Ectodermal cell (in vitro differentiated cells): ENCODE results near the gene RAI1.

Experiments used
- H3K27ac ChIP-seq: 2 replicates; pipeline ENCODE4 v1.7.0; 2013; ENCODE audit warnings: mild to moderate bottlenecking, low read depth, low read length; ENCODE audit not compliant: insufficient read depth, poor library complexity, severe bottlenecking
- H3K27me3 ChIP-seq: 2 replicates; pipeline ENCODE4 v1.7.0; 2013; ENCODE audit warnings: mild to moderate bottlenecking, low read length; ENCODE audit not compliant: insufficient read depth, control insufficient read depth, poor library complexity, severe bottlenecking
- H3K36me3 ChIP-seq: one replicate; pipeline ENCODE4 v1.7.0; 2013; ENCODE audit warnings: low read length; ENCODE audit not compliant: control insufficient read depth, insufficient read depth
- H3K4me1 ChIP-seq: one replicate; pipeline ENCODE4 v1.7.0; 2013; ENCODE audit warnings: low read length; ENCODE audit not compliant: control insufficient read depth, insufficient read depth
- H3K4me3 ChIP-seq: 2 replicates; pipeline ENCODE4 v1.7.0; 2013; ENCODE audit warnings: low read depth, low read length, control low read depth; ENCODE audit not compliant: insufficient read depth
- H3K9me3 ChIP-seq: 2 replicates; pipeline ENCODE4 v1.7.0; 2013; ENCODE audit warnings: mild to moderate bottlenecking, low read length, moderate library complexity; ENCODE audit not compliant: control insufficient read depth
- WGBS, 2 experiments: methylation state at CpG; one replicate each; pipeline ENCODE4 v1.1.7; 2013; ENCODE audit warnings: missing lambda C conversion rate in 2 of 2; 5-methylcytosine and 5-hydroxymethylcytosine counted together

The RAI1 gene

DNA sequence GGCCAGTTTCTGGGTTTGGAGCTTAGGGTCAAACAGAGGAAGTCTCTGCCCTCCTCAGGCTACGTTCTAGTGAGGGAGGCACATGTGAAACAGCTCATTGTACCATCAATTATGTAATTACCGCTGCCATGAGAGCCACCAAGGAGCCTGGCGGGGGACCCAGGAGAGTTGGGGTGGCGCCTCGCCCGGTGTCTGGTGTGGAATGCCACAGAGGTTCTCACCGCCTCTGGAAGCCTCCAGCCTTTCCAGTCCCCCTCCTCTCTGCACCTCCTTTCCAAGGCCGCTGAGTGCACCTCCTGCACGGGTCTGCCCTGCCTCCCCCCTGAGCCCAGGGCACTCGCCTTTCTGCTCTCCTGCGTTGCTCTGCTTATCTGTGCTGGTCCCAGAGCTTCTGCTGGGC, 104.1 kb downstream of the RAI1 start:
- 75 to 76% methylated on average over 11 of the region's 11 CpGs for WGBS, 2 experiments
- H3K4me1 ChIP-seq, result peaks cover 54% of the 10 kb centered on the region
- H3K4me3 ChIP-seq, result no peak overlapping the region
- no peak overlapping the region for H3K27ac ChIP-seq
- no peaks in the 10 kb centered on the region for H3K36me3 ChIP-seq
- peaks cover 18% of the 10 kb centered on the region for H3K27me3 ChIP-seq
- no peaks in the 10 kb centered on the region for H3K9me3 ChIP-seq

DNA sequence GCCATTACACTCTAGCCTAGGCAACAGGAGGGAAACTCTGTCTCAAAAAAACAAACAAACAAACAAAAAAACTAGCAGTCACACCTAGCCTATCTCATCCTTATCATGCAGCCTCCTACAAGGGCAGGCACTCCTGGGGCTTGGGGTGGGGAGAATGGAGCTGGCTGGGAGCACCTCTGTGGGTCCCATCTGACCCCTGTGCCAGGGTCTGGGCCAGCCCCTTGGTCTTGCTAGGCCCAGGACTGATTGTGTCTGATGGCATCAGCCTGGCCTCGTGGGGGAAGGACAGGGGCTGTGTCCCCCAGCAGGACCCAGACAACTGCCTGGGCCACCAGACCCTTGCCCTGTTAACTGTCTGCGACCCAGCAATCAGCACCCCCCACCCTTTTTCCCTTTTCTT, 105.7 kb downstream of the RAI1 start:
- peaks cover 57% of the 10 kb centered on the region for H3K4me1 ChIP-seq
- H3K9me3 ChIP-seq, result no peaks in the 10 kb centered on the region
- H3K27ac ChIP-seq, result no peak overlapping the region
- peaks cover 12% of the 10 kb centered on the region for H3K27me3 ChIP-seq
- WGBS, 2 experiments, result 63 to 72% methylated on average over 1 to 2 of the region's 2 CpGs
- H3K4me3 ChIP-seq, result no peak overlapping the region
- H3K36me3 ChIP-seq, result no peaks in the 10 kb centered on the region

DNA sequence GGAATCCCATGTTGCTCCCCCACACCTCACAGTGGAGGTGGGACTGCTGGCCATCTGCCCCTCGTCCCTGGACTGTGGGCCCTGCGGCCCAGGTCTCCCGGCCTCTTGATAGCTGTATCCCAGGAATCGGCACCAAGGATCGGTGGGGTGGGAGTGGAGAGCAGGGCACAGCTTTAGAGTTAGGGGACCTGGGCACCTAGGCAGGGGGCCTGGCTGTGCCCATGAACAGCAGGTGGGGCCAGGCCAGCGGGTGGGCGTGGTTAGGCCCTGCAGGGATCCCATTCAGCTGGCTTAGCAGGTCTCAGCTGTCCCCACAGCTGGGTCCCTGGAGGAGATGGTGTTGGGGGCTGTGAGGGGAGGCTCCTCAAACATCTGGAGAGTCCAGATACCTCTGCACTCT, 106.3 kb downstream of the RAI1 start:
- H3K9me3 ChIP-seq, result no peaks in the 10 kb centered on the region
- no peak overlapping the region for H3K4me3 ChIP-seq
- no peaks in the 10 kb centered on the region for H3K36me3 ChIP-seq
- peaks cover 63% of the 10 kb centered on the region for H3K4me1 ChIP-seq
- WGBS, 2 experiments, result 82 to 86% methylated on average over 7 of the region's 7 CpGs
- peaks cover 8% of the 10 kb centered on the region for H3K27me3 ChIP-seq
- no peak overlapping the region for H3K27ac ChIP-seq

- H3K4me3 ChIP-seq, result no peak overlapping the region
Measured at GRCh38 chr17:17788967-17789366, 107.7 kb downstream of the RAI1 start.

GRCh38 chr17:17789410-17789809, 108.2 kb downstream of the RAI1 start:
- WGBS, 2 experiments, result 93% methylated on average over 6 of the region's 6 CpGs
- H3K4me1 ChIP-seq, result peaks cover 62% of the 10 kb centered on the region
- H3K27ac ChIP-seq, result no peak overlapping the region
- H3K36me3 ChIP-seq, result peaks cover 10% of the 10 kb centered on the region
- H3K4me3 ChIP-seq, result no peak overlapping the region
- peaks cover 8% of the 10 kb centered on the region for H3K27me3 ChIP-seq
- no peaks in the 10 kb centered on the region for H3K9me3 ChIP-seq

More at GRCh38 chr17:17788967-17789366, 107.7 kb downstream of the RAI1 start:
- H3K9me3 ChIP-seq, result no peaks in the 10 kb centered on the region
- WGBS, 2 experiments, result 93 to 94% methylated on average over 8 of the region's 8 CpGs
- peaks cover 66% of the 10 kb centered on the region for H3K4me1 ChIP-seq
- H3K27me3 ChIP-seq, result peaks cover 8% of the 10 kb centered on the region
- no peak overlapping the region for H3K27ac ChIP-seq
- H3K36me3 ChIP-seq, result peaks cover 5% of the 10 kb centered on the region

DNA sequence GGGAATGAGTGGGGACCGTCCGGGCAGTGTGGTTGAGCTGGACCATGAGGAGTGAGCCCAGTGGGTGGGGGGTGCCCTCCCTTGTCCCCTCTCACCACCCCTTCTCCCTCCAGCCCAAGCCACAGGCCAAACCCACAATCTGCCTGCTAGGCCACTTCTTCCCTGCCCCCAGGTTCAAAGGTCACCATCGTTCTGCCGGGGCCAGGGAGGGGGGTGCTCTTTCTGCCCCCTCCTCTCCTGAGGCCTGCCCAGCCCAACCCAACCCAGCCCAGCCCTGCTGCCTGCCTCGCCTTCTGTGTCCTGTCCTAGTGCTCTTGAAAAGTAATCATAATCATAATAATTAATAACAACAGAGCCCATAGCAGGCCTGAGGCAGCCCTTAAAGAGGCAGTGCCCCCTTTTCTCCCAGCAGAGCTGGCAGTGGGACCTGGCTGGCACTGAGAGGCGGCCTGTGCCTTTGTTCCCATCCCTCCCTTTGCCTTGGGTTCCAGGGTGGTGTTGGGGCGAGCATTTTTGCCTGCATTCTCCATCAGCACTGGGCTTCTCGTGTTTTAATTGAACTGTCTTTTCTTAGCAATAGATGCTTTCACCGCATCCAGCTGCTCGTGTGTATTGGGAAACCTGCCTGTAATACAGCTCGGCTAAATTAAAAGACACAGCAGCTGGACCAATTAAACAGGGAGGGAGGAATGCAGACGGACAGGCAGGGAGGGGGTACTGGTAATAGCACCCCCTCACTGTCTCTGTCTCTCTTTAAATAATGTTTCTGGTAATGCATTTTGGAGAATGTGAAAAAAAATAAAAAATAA, 108.8 kb downstream of the RAI1 start:
- Histone ChIP-seq H3K4me1 (peaks cover 56% of the 10 kb centered on the region), H3K9me3 (no peaks in the 10 kb centered on the region), H3K27ac (no peak overlapping the region), H3K4me3 (no peak overlapping the region), H3K36me3 (peaks cover 10% of the 10 kb centered on the region), H3K27me3 (peaks cover 8% of the 10 kb centered on the region)
- 70 to 78% methylated on average over 11 to 12 of the region's 12 CpGs for WGBS, 2 experiments

- H3K4me3 ChIP-seq, result no peak overlapping the region
- 84 to 85% methylated on average over 26 of the region's 26 CpGs for WGBS, 2 experiments
- H3K27ac ChIP-seq, result no peak overlapping the region
Measured at GRCh38 chr17:17790637-17791464, 109.6 kb downstream of the RAI1 start.

GRCh38 chr17:17792037-17792550, 110.8 kb downstream of the RAI1 start:
- Histone ChIP-seq H3K4me3 (no peak overlapping the region), H3K27me3 (peaks cover 8% of the 10 kb centered on the region), H3K4me1 (peaks cover 44% of the 10 kb centered on the region), H3K27ac (no peak overlapping the region), H3K36me3 (peaks cover 14% of the 10 kb centered on the region), H3K9me3 (no peaks in the 10 kb centered on the region)
- WGBS, 2 experiments, result 59 to 61% methylated on average over 18 of the region's 18 CpGs

More at GRCh38 chr17:17790637-17791464, 109.6 kb downstream of the RAI1 start:
- peaks cover 8% of the 10 kb centered on the region for H3K27me3 ChIP-seq
- peaks cover 48% of the 10 kb centered on the region for H3K4me1 ChIP-seq
- H3K36me3 ChIP-seq, result peaks cover 10% of the 10 kb centered on the region
- H3K9me3 ChIP-seq, result no peaks in the 10 kb centered on the region

DNA sequence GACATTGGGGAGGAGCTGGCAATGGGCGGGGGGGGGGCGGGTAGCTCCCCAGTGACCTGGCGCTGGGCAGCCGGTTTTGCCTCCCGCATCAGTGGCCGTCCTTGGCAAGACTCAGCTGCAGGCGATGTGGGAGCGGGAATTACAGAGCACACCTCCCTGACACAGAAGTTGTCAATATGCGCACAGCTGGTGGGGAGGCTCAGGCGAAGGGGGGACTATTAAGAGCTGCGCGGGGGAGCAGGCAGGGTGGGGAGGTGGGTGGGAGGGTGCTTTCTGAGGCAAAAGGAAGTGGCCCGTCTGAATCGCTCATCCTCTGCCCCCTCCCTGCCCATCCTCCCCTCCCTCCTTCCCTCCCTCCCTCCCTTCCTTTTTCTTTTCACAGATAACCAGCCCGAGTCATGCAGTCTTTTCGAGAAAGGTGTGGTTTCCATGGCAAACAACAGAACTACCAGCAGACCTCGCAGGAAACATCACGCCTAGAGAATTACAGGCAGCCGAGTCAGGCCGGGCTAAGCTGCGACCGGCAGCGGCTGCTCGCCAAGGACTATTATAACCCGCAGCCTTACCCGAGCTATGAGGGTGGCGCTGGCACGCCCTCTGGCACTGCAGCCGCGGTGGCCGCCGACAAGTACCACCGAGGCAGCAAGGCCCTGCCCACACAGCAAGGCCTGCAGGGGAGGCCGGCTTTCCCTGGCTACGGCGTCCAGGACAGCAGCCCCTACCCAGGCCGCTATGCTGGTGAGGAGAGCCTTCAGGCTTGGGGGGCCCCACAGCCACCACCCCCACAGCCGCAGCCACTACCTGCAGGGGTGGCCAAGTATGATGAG, 111.5 kb downstream of the RAI1 start:
- no peaks in the 10 kb centered on the region for H3K9me3 ChIP-seq
- no peak overlapping the region for H3K4me3 ChIP-seq
- peaks cover 44% of the 10 kb centered on the region for H3K4me1 ChIP-seq
- WGBS, 2 experiments, result 19% methylated on average over 38 of the region's 38 CpGs
- peaks cover 14% of the 10 kb centered on the region for H3K36me3 ChIP-seq
- H3K27me3 ChIP-seq, result peaks cover 8% of the 10 kb centered on the region
- no peak overlapping the region for H3K27ac ChIP-seq
